ENCODE results near the gene HMGB2.

- TF ChIP-seq CTCF (IDR thresholded peaks at IDR 0.05; ENCODE audit: extremely low read depth in 1 of 2, insufficient read depth in 1 of 2, low read depth in 1 of 2, low read length in 2 of 2) (no peak), POLR2A (IDR thresholded peaks at IDR 0.05; ENCODE audit: low read depth, low read length) (no peak), EZH2 (IDR thresholded peaks at IDR 0.05; ENCODE audit: borderline replicate concordance, low read depth, low read length, severe bottlenecking) (no peak), MAX (IDR thresholded peaks at IDR 0.05; ENCODE audit: insufficient read depth, insufficient read length) (no peak), POLR2AphosphoS5 (IDR thresholded peaks at IDR 0.05; ENCODE audit: insufficient read depth, low read depth, low read length) (no peak), GATA2 (IDR thresholded peaks at IDR 0.05; ENCODE audit: insufficient read depth, insufficient read length, low read depth, low read length) (no peak), JUN (IDR thresholded peaks at IDR 0.05; ENCODE audit: borderline replicate concordance, insufficient read depth, insufficient read length, low read depth) (no peak), FOS (IDR thresholded peaks at IDR 0.05; ENCODE audit: borderline replicate concordance, insufficient read depth, low read length) (no peak)
These were observed 13.3 kb upstream of the HMGB2 start for GRCh38 chr4:173347467-173347866.

Data from endothelial cell of umbilical vein (primary cell).